Upper lobe of right lung (tissue), 1 donor: ENCODE results near the gene RNF146. TPM values are rescaled to one million over a fixed set of nuclear protein-coding genes. Genes with fewer than 3 reads are reported as not detected.

ENCODE experiments used
- ATAC-seq: fragments of 200-7000 bp; cut with Tn5 transposase; one replicate; pipeline ENCODE4 v1.9.1; 2020; ENCODE audit warnings: mild to moderate bottlenecking, moderate library complexity
- DNase-seq: peaks from one replicate; pipeline ENCODE4 v3.0.0-alpha.2; 2020
- H3K27ac ChIP-seq: fragments of 200-600 bp; one replicate; pipeline ENCODE4 v1.8.0; 2022
- H3K27me3 ChIP-seq: fragments of 200-600 bp; one replicate; pipeline ENCODE4 v1.8.0; 2022; ENCODE audit warnings: mild to moderate bottlenecking
- H3K36me3 ChIP-seq: fragments of 200-600 bp; one replicate; pipeline ENCODE4 v1.8.0; 2022
- H3K4me1 ChIP-seq: fragments of 200-600 bp; one replicate; pipeline ENCODE4 v1.8.0; 2022
- H3K4me3 ChIP-seq: fragments of 200-600 bp; one replicate; pipeline ENCODE4 v1.8.0; 2022; ENCODE audit warnings: mild to moderate bottlenecking
- H3K9me3 ChIP-seq: fragments of 200-600 bp; one replicate; pipeline ENCODE4 v1.8.0; 2022
- CTCF ChIP-seq: fragments of 200-600 bp; IDR thresholded peaks from one replicate; pipeline ENCODE4 v1.8.0; 2022; ENCODE audit warnings: antibody characterized with exemption
- intact Hi-C: fragments of 100-400 bp; cut with DNase I; formaldehyde crosslinking; loops from one replicate; pipeline ENCODE4 v1.11.0; 2022
- total RNA-seq: library from RNA; stranded (reverse); fragmentation: NEBNext Ultra II Directional; extraction: Animal tissue kit (Norgen Biotek cat#: 25700); gene quantifications from one replicate; pipeline ENCODE4 v1.2.1, GENCODE V29; 2021
- donor health status: DM: no; HTN: yes; CAD: no; lungs with severe emphysema.

The RNF146 gene
- total RNA-seq, 1 donor from 2014 or later, result 54.6 TPM

GRCh38 chr6:127299522-127300240, 33.0 kb downstream of the RNF146 start:
- intact Hi-C loops, result no loop called here
- Histone ChIP-seq H3K4me3 (no peak overlapping the region), H3K27me3 (no peaks in the 10 kb centered on the region), H3K27ac (no peak overlapping the region), H3K36me3 (peaks cover 8% of the 10 kb centered on the region), H3K4me1 (peaks cover 11% of the 10 kb centered on the region), H3K9me3 (no peaks in the 10 kb centered on the region)
- no peak for TF ChIP-seq CTCF
- DNase-seq (no peak), ATAC-seq (no peak)

- Histone ChIP-seq H3K27me3 (no peaks in the 10 kb centered on the region), H3K27ac (no peak overlapping the region), H3K4me3 (no peak overlapping the region), H3K36me3 (peaks cover 8% of the 10 kb centered on the region), H3K4me1 (peaks cover 11% of the 10 kb centered on the region), H3K9me3 (no peaks in the 10 kb centered on the region)
- intact Hi-C loops, result no loop called here
- DNase-seq (no peak), ATAC-seq (no peak)
- no peak for TF ChIP-seq CTCF
Observed at GRCh38 chr6:127300411-127300810, 33.7 kb downstream of the RNF146 start.

GRCh38 chr6:127301199-127301700, 34.6 kb downstream of the RNF146 start:
- Histone ChIP-seq H3K4me3 (no peak overlapping the region), H3K4me1 (peaks cover 11% of the 10 kb centered on the region), H3K9me3 (no peaks in the 10 kb centered on the region), H3K36me3 (peaks cover 2% of the 10 kb centered on the region), H3K27me3 (no peaks in the 10 kb centered on the region), H3K27ac (no peak overlapping the region)
- DNase-seq (no peak), ATAC-seq (no peak)
- intact Hi-C loops, result no loop called here
- no peak for TF ChIP-seq CTCF

GRCh38 chr6:127302728-127303660, 36.3 kb downstream of the RNF146 start:
- H3K27me3 ChIP-seq, result no peaks in the 10 kb centered on the region
- intact Hi-C loops, result no loop called here
- no peak overlapping the region for H3K27ac ChIP-seq
- H3K4me1 ChIP-seq, result peaks cover 11% of the 10 kb centered on the region
- H3K9me3 ChIP-seq, result no peaks in the 10 kb centered on the region
- ATAC-seq (peak; percentile 91), DNase-seq (no peak)
- peak; percentile 73 for TF ChIP-seq CTCF
- no peak overlapping the region for H3K4me3 ChIP-seq
- peaks cover 9% of the 10 kb centered on the region for H3K36me3 ChIP-seq

- DNase-seq, result no peak
- no peak for TF ChIP-seq CTCF
- Histone ChIP-seq H3K4me3 (no peak overlapping the region), H3K27ac (no peak overlapping the region), H3K27me3 (no peaks in the 10 kb centered on the region), H3K9me3 (no peaks in the 10 kb centered on the region), H3K36me3 (peaks cover 9% of the 10 kb centered on the region), H3K4me1 (peaks cover 11% of the 10 kb centered on the region)
- ATAC-seq, result peak; percentile 50
- intact Hi-C loops, result no loop called here
Observed at GRCh38 chr6:127303917-127304316, 37.3 kb downstream of the RNF146 start.
